Left lung (tissue), 10 donors: ENCODE data around the gene CSNK1D. TPM values are rescaled to one million over a fixed set of nuclear protein-coding genes. Genes with fewer than 3 reads are reported as not detected.
"Not testable (repeated sequence)": the region's sequence is repeated elsewhere in the genome, so short reads cannot be mapped to it uniquely, and the experiment has no call there.

Experiments used
- ATAC-seq: fragments of 200-7000 bp; cut with Tn5 transposase; one replicate; pipeline ENCODE4 v1.9.1; 2020; ENCODE audit warnings: moderate library complexity
- DNase-seq, 4 donors: peaks; one replicate each; pipeline ENCODE4 v3.0.0-alpha.2; 2013 to 2020
- H3K27ac ChIP-seq, 2 donors: fragments of 200-600 bp; sonication (generic) in 1 of 2; one replicate each; pipeline versions ENCODE4 v1.5.0 to v1.8.0; 2020 to 2021
- H3K27me3 ChIP-seq, 2 donors: fragments of 200-600 bp; sonication (generic) in 1 of 2; one replicate each; pipeline versions ENCODE4 v1.5.0 to v1.8.0; 2020 to 2021
- H3K36me3 ChIP-seq, 2 donors: fragments of 200-600 bp; sonication (generic) in 1 of 2; one replicate each; pipeline versions ENCODE4 v1.5.0 to v1.8.0; 2020 to 2021
- H3K4me1 ChIP-seq, 2 donors: fragments of 200-600 bp; one replicate each; pipeline ENCODE4 v1.8.0; 2021
- H3K4me3 ChIP-seq, 2 donors: fragments of 200-600 bp; sonication (generic) in 1 of 2; one replicate each; pipeline versions ENCODE4 v1.5.0 to v1.8.0; 2020 to 2021; ENCODE audit warnings: mild to moderate bottlenecking in 1 of 2
- H3K9me3 ChIP-seq, 2 donors: fragments of 200-600 bp; sonication (generic) in 1 of 2; one replicate each; pipeline versions ENCODE4 v1.5.0 to v1.8.0; 2020 to 2021
- CTCF ChIP-seq, 2 donors: fragments of 200-600 bp; sonication (generic) in 1 of 2; IDR thresholded peaks; one replicate each; pipeline versions ENCODE4 v1.5.0 to v1.8.0; 2021; ENCODE audit warnings: antibody characterized with exemption in 2 of 2
- intact Hi-C, 2 donors: fragments of 100-400 bp; cut with DNase I; formaldehyde crosslinking; loops; one replicate each; pipeline versions ENCODE4 v1.11.2 to v1.14.2; 2022
- polyA plus RNA-seq, 6 donors: library from polyadenylated mRNA; unstranded; fragments of 120-200 nt; gene quantifications; one replicate each; pipeline ENCODE4 v1.2.1, GENCODE V29; 2013; ENCODE audit not compliant: insufficient read length in 6 of 6
- total RNA-seq, 2 donors: library from RNA; stranded (reverse); fragmentation: NEBNext Ultra II Directional; extraction: Animal tissue kit (Norgen Biotek cat#: 25700); gene quantifications; one replicate each; pipeline ENCODE4 v1.2.1, GENCODE V29; 2021
- donor health status: DM: no; HTN: yes; CAD: no.
- donor health status: DM: no; HTN: no; CAD: no.

CSNK1D gene
- total and polyA plus RNA-seq, 8 donors, result 101 to 160 (median 122) TPM

- peak in 1 of 4 donors; percentile 83 for DNase-seq
Observed at GRCh38 chr17:82213251-82214011, 60.1 kb downstream of the CSNK1D start.

GRCh38 chr17:82212331-82213250, 60.9 kb downstream of the CSNK1D start, which contains the start of gene CCDC57:
Gene CCDC57, minus strand, starts transcription at chr17:82212842. Its CDS starts 10,898 bp downstream, at chr17:82201944.
- intact Hi-C loops, result no loop called here
- Histone ChIP-seq H3K36me3 (no peaks in the 10 kb centered on the region), H3K27ac (peak within 1 kb of the TSS; percentile 82 to 98), H3K4me3 (peak within 1 kb of the TSS; percentile 78 to 84), H3K9me3 (no peaks in the 10 kb centered on the region), H3K4me1 (peaks cover 25 to 58% of the 10 kb centered on the region in 2 donors), H3K27me3 (no peaks in the 10 kb centered on the region)
- DNase-seq (peak; percentile 73 to 97 (median 86)), ATAC-seq (peak; percentile 75)
- peak in 1 of 2 donors; percentile 28 for TF ChIP-seq CTCF (IDR thresholded peaks at IDR 0.05)

More at GRCh38 chr17:82213251-82214011, 60.1 kb downstream of the CSNK1D start:
- H3K36me3 ChIP-seq, result no peaks in the 10 kb centered on the region
- intact Hi-C loops, result no loop called here
- H3K4me3 ChIP-seq, result peak overlapping the region; percentile 78 to 84
- no peak for TF ChIP-seq CTCF (IDR thresholded peaks at IDR 0.05)
- H3K4me1 ChIP-seq, result peaks cover 29 to 64% of the 10 kb centered on the region in 2 donors
- ATAC-seq, result peak; percentile 18
- H3K27me3 ChIP-seq, result no peaks in the 10 kb centered on the region
- peak overlapping the region; percentile 82 to 98 for H3K27ac ChIP-seq
- no peaks in the 10 kb centered on the region for H3K9me3 ChIP-seq

- H3K4me3 ChIP-seq, H3K27me3 ChIP-seq, H3K27ac ChIP-seq, DNase-seq, H3K9me3 ChIP-seq, ATAC-seq, intact Hi-C loops, H3K36me3 ChIP-seq: not testable (repeated sequence)
- H3K4me1 ChIP-seq, result peaks cover 18 to 52% of the 10 kb centered on the region in 2 donors
Observed at GRCh38 chr17:82210655-82211054, 62.8 kb downstream of the CSNK1D start.

- intact Hi-C loops, result no loop called here
- Histone ChIP-seq H3K9me3 (no peaks in the 10 kb centered on the region), H3K27ac (peak overlapping the region; percentile 73 to 84), H3K4me3 (peak overlapping the region in 1 of 2 donors; percentile 5), H3K27me3 (no peaks in the 10 kb centered on the region), H3K4me1 (peaks cover 10 to 21% of the 10 kb centered on the region in 2 donors), H3K36me3 (peaks cover 0 to 6% of the 10 kb centered on the region in 2 donors)
- DNase-seq (peak; percentile 32 to 94 (median 82)), ATAC-seq (peak; percentile 97)
- peak; percentile 88 to 94 for TF ChIP-seq CTCF (IDR thresholded peaks at IDR 0.05)
Observed at GRCh38 chr17:82205720-82206508, 67.6 kb downstream of the CSNK1D start.
